Cardiac muscle cell (in vitro differentiated cells and primary cell): ENCODE measurements around the gene ATG5. TPM values are rescaled to one million over a fixed set of nuclear protein-coding genes. Genes with fewer than 3 reads are reported as not detected.

Source experiments
- DNase-seq, 2 donors: peaks; one replicate each; pipeline versions ENCODE4 v3.0.0 to v3.0.0-alpha.2; 2010 to 2017; ENCODE audit warnings: low read depth in 1 of 2, low spot score in 1 of 2
- H3K27ac ChIP-seq: fragments of 200-600 bp; sonication (generic); 2 replicates; pipeline ENCODE4 v1.5.1; 2016
- H3K27me3 ChIP-seq: fragments of 200-600 bp; sonication (generic); 2 replicates; pipeline ENCODE4 v1.6.0; 2016; ENCODE audit warnings: control low read depth
- H3K36me3 ChIP-seq: fragments of 200-600 bp; sonication (generic); 2 replicates; pipeline ENCODE4 v1.5.1; 2016; ENCODE audit warnings: control low read depth
- H3K4me1 ChIP-seq: fragments of 200-600 bp; sonication (generic); 2 replicates; pipeline ENCODE4 v1.8.1; 2017; ENCODE audit warnings: low read depth, mild to moderate bottlenecking, mixed run types
- H3K4me3 ChIP-seq: fragments of 200-600 bp; sonication (generic); 2 replicates; pipeline ENCODE4 v1.5.1; 2016; ENCODE audit warnings: mild to moderate bottlenecking
- H3K9me3 ChIP-seq: fragments of 200-600 bp; sonication (generic); 2 replicates; pipeline ENCODE4 v1.5.1; 2017; ENCODE audit warnings: low read depth, mild to moderate bottlenecking, control low read depth
- polyA plus RNA-seq: library from polyadenylated mRNA; unstranded; fragments of >200 nt; fragmentation: Nextera tagmentation; extraction: Ambion mirVana; gene quantifications from 2 replicates; pipeline ENCODE4 v1.2.1, GENCODE V29; 2016
- total RNA-seq: library from RNA; depleted of rRNA; stranded (reverse); fragments of >200 nt; gene quantifications from 2 replicates; pipeline ENCODE4 v1.2.3, GENCODE V29; 2016
- TF ChIP-seq, protein P1 (sequence below): IDR thresholded peaks from 2 replicates; pipeline ENCODE4 v1.5.1; 2012; ENCODE audit warnings: low read depth, mild to moderate bottlenecking, low read length

ATG5 gene
- total and polyA plus RNA-seq, 2 experiments from 2014 or later: 15.2 to 32.2 TPM

DNA sequence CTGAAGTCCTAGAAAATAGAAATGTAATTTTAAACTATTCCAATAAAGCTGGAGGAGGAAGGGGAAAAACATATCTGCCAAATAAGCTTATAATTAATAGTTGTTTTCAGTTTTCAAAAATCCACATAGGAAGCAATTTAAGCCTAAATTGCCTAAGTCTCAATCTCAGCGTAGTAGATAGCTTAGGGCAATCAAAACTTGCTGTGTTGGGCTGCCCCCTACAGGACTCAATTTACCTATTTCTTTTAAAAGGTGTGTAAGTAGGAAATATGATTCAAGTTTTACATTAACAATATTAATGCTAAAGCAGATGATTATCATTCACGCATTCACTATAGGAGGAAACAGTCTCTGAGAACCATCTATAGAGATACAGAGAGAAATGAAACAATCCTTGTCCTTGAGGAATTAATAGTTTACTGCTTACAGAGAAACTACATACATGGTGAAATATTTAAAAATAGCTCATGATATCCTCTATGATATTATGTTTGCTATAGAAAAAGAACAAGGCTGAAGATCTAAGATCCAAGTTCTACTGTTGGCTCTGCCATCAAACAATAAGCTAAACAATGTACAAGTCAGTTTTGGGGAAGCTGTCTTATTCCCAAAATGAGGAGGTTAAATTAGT is 102.1 kb downstream of the ATG5 start:
- DNase-seq: peak; percentile 81 to 83
- no peaks in the 10 kb centered on the region for H3K36me3 ChIP-seq
- TF ChIP-seq, protein P1, sequence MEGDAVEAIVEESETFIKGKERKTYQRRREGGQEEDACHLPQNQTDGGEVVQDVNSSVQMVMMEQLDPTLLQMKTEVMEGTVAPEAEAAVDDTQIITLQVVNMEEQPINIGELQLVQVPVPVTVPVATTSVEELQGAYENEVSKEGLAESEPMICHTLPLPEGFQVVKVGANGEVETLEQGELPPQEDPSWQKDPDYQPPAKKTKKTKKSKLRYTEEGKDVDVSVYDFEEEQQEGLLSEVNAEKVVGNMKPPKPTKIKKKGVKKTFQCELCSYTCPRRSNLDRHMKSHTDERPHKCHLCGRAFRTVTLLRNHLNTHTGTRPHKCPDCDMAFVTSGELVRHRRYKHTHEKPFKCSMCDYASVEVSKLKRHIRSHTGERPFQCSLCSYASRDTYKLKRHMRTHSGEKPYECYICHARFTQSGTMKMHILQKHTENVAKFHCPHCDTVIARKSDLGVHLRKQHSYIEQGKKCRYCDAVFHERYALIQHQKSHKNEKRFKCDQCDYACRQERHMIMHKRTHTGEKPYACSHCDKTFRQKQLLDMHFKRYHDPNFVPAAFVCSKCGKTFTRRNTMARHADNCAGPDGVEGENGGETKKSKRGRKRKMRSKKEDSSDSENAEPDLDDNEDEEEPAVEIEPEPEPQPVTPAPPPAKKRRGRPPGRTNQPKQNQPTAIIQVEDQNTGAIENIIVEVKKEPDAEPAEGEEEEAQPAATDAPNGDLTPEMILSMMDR: peak; percentile 61
- H3K27ac ChIP-seq: no peak overlapping the region
- no peaks in the 10 kb centered on the region for H3K27me3 ChIP-seq
- peaks cover 3% of the 10 kb centered on the region for H3K4me1 ChIP-seq
- no peak overlapping the region for H3K4me3 ChIP-seq
- no peaks in the 10 kb centered on the region for H3K9me3 ChIP-seq

DNA sequence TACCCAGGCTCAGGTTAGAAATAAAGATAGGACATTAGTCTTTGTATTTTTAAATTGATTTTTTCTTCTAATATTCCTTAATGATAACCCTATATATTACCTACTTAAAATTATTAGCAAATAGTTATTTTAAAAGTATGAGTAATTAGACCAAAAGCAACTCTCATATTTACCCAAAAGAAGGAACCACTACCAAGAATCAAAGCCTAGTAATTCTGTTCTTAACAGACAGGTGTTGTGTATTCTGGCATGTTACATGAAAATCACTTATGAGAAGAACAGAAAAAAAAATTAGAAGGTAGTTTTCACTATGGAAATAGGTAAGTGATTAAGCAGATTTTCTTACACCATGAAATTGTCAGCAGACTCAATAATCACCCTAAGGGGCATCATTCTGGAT is 105.1 kb downstream of the ATG5 start:
- TF ChIP-seq, protein P1: no peak
- H3K4me1 ChIP-seq: peaks cover 3% of the 10 kb centered on the region
- H3K36me3 ChIP-seq: no peaks in the 10 kb centered on the region
- no peaks in the 10 kb centered on the region for H3K27me3 ChIP-seq
- DNase-seq: no peak
- no peak overlapping the region for H3K27ac ChIP-seq
- no peaks in the 10 kb centered on the region for H3K9me3 ChIP-seq
- H3K4me3 ChIP-seq: no peak overlapping the region

DNA sequence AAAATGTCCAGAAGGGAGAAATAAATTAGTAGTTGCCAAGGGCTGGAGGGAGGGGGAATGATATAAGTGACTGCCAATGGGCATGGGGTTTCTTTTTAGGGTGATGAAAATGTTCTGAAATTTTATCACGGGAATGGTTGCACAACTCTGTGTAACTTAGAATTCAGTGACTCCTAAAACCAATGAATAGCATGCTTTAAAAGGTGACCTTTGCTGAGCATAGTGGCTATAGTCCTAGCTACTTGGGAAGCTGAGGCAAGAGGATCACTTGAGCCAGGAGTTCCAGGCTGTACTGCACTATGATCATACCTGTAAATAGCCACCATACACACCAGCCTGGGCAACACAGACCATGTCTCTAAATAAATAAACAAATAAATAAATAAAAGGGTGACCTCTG is 109.0 kb downstream of the ATG5 start:
- H3K9me3 ChIP-seq: no peaks in the 10 kb centered on the region
- DNase-seq: peak in 1 of 2 donors; percentile 56
- TF ChIP-seq, protein P1: no peak
- no peaks in the 10 kb centered on the region for H3K27me3 ChIP-seq
- H3K4me1 ChIP-seq: peaks cover 3% of the 10 kb centered on the region
- no peak overlapping the region for H3K27ac ChIP-seq
- H3K4me3 ChIP-seq: no peak overlapping the region
- H3K36me3 ChIP-seq: no peaks in the 10 kb centered on the region

DNA sequence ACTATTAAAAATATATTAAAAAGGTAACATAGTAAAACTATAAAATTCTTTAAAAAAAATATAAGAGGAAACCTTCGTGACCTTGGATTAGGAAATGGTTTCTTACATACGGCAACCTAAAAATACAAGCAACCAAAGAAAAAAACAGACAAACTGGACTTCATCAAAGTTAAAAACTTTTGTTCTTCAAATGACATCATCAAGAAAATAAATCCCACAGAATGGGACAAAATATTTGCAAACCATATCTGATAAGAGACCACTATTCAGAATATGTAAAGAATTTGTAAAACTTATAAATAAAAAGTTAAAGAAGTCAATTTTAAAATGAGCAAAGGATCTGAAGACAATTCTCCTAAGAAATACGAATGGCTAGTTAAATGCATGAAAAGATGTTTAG is 110.0 kb downstream of the ATG5 start:
- Histone ChIP-seq H3K36me3 (no peaks in the 10 kb centered on the region), H3K4me1 (peaks cover 3% of the 10 kb centered on the region), H3K9me3 (no peaks in the 10 kb centered on the region), H3K27ac (no peak overlapping the region), H3K4me3 (no peak overlapping the region), H3K27me3 (no peaks in the 10 kb centered on the region)
- TF ChIP-seq, protein P1: no peak
- no peak for DNase-seq

DNA sequence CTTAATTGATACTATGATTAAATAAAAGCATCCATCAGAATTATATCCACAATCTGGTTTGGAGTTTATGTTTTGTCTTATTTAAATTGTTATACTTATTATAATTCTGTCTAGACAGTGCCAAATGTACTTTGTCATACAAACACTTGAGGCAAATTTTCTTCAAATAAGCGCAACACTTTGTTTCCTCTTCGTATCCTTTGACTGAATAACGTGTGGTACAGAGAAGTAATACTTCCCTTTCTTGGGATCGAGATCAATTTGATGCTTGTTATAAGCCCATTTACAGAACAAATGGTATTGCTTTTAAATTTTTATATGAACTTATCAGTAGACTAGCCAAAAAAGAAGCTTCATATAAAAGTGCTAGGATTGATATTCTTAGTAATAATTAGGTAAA is 111.0 kb downstream of the ATG5 start:
- Histone ChIP-seq H3K4me3 (no peak overlapping the region), H3K27ac (no peak overlapping the region), H3K27me3 (no peaks in the 10 kb centered on the region), H3K9me3 (no peaks in the 10 kb centered on the region), H3K36me3 (no peaks in the 10 kb centered on the region), H3K4me1 (peaks cover 2% of the 10 kb centered on the region)
- TF ChIP-seq, protein P1: no peak
- DNase-seq: no peak
